ENCODE data around the gene UBE2S. TPM values are rescaled to one million over a fixed set of nuclear protein-coding genes. Genes with fewer than 3 reads are reported as not detected.

UBE2S gene
- total and polyA plus RNA-seq, 2 of the 8 experiments (the other 6 are each of a cell fraction or from before 2014, with no cell fraction given): 398 to 530 TPM

DNA sequence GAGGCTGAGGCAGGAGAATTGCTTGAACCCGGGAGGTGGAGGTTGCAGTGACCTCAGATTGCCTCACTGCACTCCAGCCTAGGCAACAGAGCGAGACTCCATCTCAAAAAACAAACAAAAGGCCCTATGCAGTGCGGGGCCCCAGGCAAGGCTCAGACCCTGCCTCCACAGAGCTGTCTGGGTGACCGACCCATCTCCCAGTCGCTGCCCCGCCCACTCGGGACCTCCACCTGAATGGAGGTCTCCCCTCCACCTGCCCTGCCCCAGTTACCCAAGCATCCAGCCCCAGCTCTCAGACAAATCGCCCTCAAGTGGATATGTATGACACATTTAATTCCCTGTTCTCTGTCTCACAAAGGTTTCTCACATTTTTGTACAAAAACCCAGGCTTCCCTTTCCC is 42.3 kb downstream of the UBE2S start (continued):
- no peak for TF ChIP-seq EGR1 (IDR thresholded peaks at IDR 0.05; ENCODE audit: borderline replicate concordance, low read depth, low read length)
- TF ChIP-seq RBBP5 (IDR thresholded peaks at IDR 0.05; ENCODE audit: borderline replicate concordance, low read depth, low read length): no peak
- TF ChIP-seq KDM5A (IDR thresholded peaks at IDR 0.05; ENCODE audit: low read length): no peak

Measured in H1 (cell line).